ENCODE measurements around the gene PEX19.

DNA sequence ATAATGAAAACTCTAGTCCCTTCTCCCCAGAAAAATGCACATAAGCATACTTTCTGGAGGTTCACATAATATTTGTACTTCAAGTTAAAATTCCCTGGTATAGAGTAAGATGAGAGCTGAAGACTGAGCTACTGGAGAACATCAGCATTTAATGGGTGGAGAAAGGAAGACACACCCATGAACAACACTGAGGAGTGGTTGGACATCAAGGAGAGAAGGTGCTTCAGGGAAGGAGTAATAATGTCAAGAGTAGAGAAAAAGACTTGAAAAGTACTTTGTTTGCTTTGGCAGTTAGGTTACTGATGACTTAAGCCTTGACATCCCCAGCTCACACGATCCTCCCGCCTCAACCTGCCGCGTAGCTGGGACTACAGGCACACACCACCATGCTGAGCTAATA is 57.9 kb downstream of the PEX19 start:
- TF ChIP-seq POLR2A (IDR thresholded peaks at IDR 0.05; ENCODE audit: extremely low read depth, insufficient read length), result no peak
- TF ChIP-seq, protein P1, sequence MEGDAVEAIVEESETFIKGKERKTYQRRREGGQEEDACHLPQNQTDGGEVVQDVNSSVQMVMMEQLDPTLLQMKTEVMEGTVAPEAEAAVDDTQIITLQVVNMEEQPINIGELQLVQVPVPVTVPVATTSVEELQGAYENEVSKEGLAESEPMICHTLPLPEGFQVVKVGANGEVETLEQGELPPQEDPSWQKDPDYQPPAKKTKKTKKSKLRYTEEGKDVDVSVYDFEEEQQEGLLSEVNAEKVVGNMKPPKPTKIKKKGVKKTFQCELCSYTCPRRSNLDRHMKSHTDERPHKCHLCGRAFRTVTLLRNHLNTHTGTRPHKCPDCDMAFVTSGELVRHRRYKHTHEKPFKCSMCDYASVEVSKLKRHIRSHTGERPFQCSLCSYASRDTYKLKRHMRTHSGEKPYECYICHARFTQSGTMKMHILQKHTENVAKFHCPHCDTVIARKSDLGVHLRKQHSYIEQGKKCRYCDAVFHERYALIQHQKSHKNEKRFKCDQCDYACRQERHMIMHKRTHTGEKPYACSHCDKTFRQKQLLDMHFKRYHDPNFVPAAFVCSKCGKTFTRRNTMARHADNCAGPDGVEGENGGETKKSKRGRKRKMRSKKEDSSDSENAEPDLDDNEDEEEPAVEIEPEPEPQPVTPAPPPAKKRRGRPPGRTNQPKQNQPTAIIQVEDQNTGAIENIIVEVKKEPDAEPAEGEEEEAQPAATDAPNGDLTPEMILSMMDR (IDR thresholded peaks at IDR 0.05; ENCODE audit: low read depth, low read length), result no peak
- TF ChIP-seq, protein P2, sequence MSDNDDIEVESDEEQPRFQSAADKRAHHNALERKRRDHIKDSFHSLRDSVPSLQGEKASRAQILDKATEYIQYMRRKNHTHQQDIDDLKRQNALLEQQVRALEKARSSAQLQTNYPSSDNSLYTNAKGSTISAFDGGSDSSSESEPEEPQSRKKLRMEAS (IDR thresholded peaks at IDR 0.05; ENCODE audit: low read depth, low read length), result no peak
